HG03432 (cell line): ENCODE results near the gene DGKD.
A peak's percentile ranks its signal among the peaks of the same experiment; 100 is the strongest.
"Not testable (repeated sequence)": the region's sequence is repeated elsewhere in the genome, so short reads cannot be mapped to it uniquely, and the experiment has no call there.

Experiments used
- ATAC-seq: cut with Tn5 transposase; IDR thresholded peaks from one replicate; pipeline ENCODE4 v1.9.1; 2021; ENCODE audit warnings: mild to moderate bottlenecking, moderate library complexity; ENCODE audit not compliant: unreplicated experiment

DGKD gene

GRCh38 chr2:233385489-233386044 is 31.3 kb downstream of the DGKD start:
- peak; percentile 70 for ATAC-seq

GRCh38 chr2:233386382-233387041 is 32.2 kb downstream of the DGKD start:
- ATAC-seq: no peak

- no peak for ATAC-seq
Observed at GRCh38 chr2:233387225-233387624, 32.9 kb downstream of the DGKD start.

GRCh38 chr2:233387667-233388528 is 33.6 kb downstream of the DGKD start:
- ATAC-seq: no peak

- no peak for ATAC-seq
Observed at GRCh38 chr2:233389601-233390125, 35.4 kb downstream of the DGKD start.

- ATAC-seq: no peak
Observed at GRCh38 chr2:233395687-233396086, 41.4 kb downstream of the DGKD start.

- not testable (repeated sequence) for ATAC-seq
Observed at GRCh38 chr2:233396726-233397665, 42.7 kb downstream of the DGKD start.

GRCh38 chr2:233399306-233400225 is 45.3 kb downstream of the DGKD start:
- ATAC-seq: no peak

GRCh38 chr2:233400341-233400740 is 46.0 kb downstream of the DGKD start:
- no peak for ATAC-seq

- ATAC-seq: no peak
Observed at GRCh38 chr2:233400961-233401360, 46.7 kb downstream of the DGKD start.

- no peak for ATAC-seq
Observed at GRCh38 chr2:233402346-233402745, 48.1 kb downstream of the DGKD start.

- ATAC-seq: no peak
Observed at GRCh38 chr2:233402789-233403188, 48.5 kb downstream of the DGKD start.

GRCh38 chr2:233404222-233404621 is 49.9 kb downstream of the DGKD start:
- ATAC-seq: no peak

- no peak for ATAC-seq
Observed at GRCh38 chr2:233406865-233407264, 52.6 kb downstream of the DGKD start.

- ATAC-seq: no peak
Observed at GRCh38 chr2:233407771-233408181, 53.5 kb downstream of the DGKD start.

GRCh38 chr2:233408366-233409285 is 54.3 kb downstream of the DGKD start:
- no peak for ATAC-seq

GRCh38 chr2:233409286-233409991 is 55.1 kb downstream of the DGKD start:
- no peak for ATAC-seq
